ENCODE measurements around the gene GGNBP2.

Gene GGNBP2

DNA sequence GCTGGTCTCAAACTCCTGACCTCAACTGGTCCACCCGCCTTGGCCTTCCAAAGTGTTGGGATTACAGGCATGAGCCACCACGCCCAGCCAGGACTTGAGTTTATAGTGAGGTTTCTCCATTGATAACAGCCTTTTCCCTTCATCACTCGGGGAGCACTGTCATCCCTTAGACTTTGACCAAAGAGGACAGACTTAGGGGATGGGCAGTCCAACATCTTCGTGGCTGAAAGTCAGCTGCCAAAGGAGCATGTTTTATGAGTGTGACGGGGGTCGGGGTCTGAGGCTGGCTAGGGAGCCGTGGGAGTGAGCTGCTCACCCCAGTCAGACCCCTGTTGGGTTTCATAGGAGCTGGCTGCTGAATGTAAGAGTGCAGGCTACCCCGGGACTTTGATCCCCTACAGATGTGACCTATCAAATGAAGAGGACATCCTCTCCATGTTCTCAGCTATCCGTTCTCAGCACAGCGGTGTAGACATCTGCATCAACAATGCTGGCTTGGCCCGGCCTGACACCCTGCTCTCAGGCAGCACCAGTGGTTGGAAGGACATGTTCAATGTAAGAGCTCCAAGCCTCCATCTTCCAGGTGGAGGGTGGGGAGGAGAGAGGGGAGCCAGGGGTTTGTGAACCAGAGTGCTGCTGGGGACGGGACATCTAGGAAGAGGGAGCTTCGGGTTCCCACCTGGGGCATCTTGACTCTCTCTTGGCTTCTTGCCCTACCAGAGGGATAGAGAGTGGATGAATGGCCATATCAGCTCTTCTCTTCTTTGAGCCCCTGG, 50.1 kb downstream of the GGNBP2 start:
- DNase-seq (ENCODE audit: low read depth, low spot score) = no peak
- H3K4me3 ChIP-seq (ENCODE audit: low read depth, low read length) = no peak overlapping the region
- CTCF ChIA-PET = interaction anchor here (0.5 to 5.5 kb wide), 2 partner anchors 9 to 72 kb away, joined by 3 to 34 read pairs; no protein-coding TSS in a partner anchor
- POLR2A ChIA-PET = no interaction called here
- TF ChIP-seq CTCF (IDR thresholded peaks at IDR 0.05; ENCODE audit: insufficient read depth, low read length, missing control alignments) = no peak

- ChIA-PET POLR2A (no interaction called here), CTCF (interaction anchor here (1.6 kb wide), 1 partner anchor 776 kb away, joined by 4 read pairs; no protein-coding TSS in a partner anchor)
Measured at GRCh38 chr17:36597226-36597625, 52.5 kb downstream of the GGNBP2 start.

GRCh38 chr17:36597866-36598777, 53.4 kb downstream of the GGNBP2 start:
- H3K4me3 ChIP-seq (ENCODE audit: low read depth, low read length) = no peak overlapping the region
- POLR2A ChIA-PET = no interaction called here
- DNase-seq (ENCODE audit: low read depth, low spot score) = no peak
- CTCF ChIA-PET = interaction anchor here (1.2 to 7.0 kb wide), 3 partner anchors 12 to 775 kb away, joined by 3 to 82 read pairs (median 4); no protein-coding TSS in a partner anchor
- TF ChIP-seq CTCF (IDR thresholded peaks at IDR 0.05; ENCODE audit: insufficient read depth, low read length, missing control alignments) = no peak

More at GRCh38 chr17:36597226-36597625, 52.5 kb downstream of the GGNBP2 start:
- TF ChIP-seq CTCF (IDR thresholded peaks at IDR 0.05; ENCODE audit: insufficient read depth, low read length, missing control alignments) = no peak
- DNase-seq (ENCODE audit: low read depth, low spot score) = no peak
- no peak overlapping the region for H3K4me3 ChIP-seq (ENCODE audit: low read depth, low read length)

GRCh38 chr17:36598951-36599401, 54.3 kb downstream of the GGNBP2 start:
- H3K4me3 ChIP-seq (ENCODE audit: low read depth, low read length) = no peak overlapping the region
- ChIA-PET POLR2A (no interaction called here), CTCF (interaction anchor here (1.1 to 7.0 kb wide), 4 partner anchors 12 to 774 kb away, joined by 3 to 82 read pairs (median 4); no protein-coding TSS in a partner anchor)
- no peak for DNase-seq (ENCODE audit: low read depth, low spot score)
- no peak for TF ChIP-seq CTCF (IDR thresholded peaks at IDR 0.05; ENCODE audit: insufficient read depth, low read length, missing control alignments)

- POLR2A ChIA-PET = no interaction called here
- CTCF ChIA-PET = interaction anchor here (1.1 to 7.0 kb wide), 3 partner anchors 13 to 640 kb away, joined by 4 to 82 read pairs (median 52); no protein-coding TSS in a partner anchor
Measured at GRCh38 chr17:36599546-36600250, 55.0 kb downstream of the GGNBP2 start.

More at GRCh38 chr17:36599546-36600250, 55.0 kb downstream of the GGNBP2 start:
- H3K4me3 ChIP-seq (ENCODE audit: low read depth, low read length) = no peak overlapping the region
- no peak for DNase-seq (ENCODE audit: low read depth, low spot score)
- no peak for TF ChIP-seq CTCF (IDR thresholded peaks at IDR 0.05; ENCODE audit: insufficient read depth, low read length, missing control alignments)

All from AG04449 (cell line).